VCaP (cell line): Measurements from ENCODE around the gene BCAS3.

ENCODE experiments used
- H3K27ac ChIP-seq: fragments of 450-650 bp; 2 replicates; pipeline ENCODE4 v1.5.1; 2017
- TF ChIP-seq, protein P1 (sequence below): fragments of 450-650 bp; conservative IDR thresholded peaks from 2 replicates; pipeline ENCODE4 v1.5.1; 2017; ENCODE audit warnings: mild to moderate bottlenecking, moderate library complexity

Gene BCAS3

DNA sequence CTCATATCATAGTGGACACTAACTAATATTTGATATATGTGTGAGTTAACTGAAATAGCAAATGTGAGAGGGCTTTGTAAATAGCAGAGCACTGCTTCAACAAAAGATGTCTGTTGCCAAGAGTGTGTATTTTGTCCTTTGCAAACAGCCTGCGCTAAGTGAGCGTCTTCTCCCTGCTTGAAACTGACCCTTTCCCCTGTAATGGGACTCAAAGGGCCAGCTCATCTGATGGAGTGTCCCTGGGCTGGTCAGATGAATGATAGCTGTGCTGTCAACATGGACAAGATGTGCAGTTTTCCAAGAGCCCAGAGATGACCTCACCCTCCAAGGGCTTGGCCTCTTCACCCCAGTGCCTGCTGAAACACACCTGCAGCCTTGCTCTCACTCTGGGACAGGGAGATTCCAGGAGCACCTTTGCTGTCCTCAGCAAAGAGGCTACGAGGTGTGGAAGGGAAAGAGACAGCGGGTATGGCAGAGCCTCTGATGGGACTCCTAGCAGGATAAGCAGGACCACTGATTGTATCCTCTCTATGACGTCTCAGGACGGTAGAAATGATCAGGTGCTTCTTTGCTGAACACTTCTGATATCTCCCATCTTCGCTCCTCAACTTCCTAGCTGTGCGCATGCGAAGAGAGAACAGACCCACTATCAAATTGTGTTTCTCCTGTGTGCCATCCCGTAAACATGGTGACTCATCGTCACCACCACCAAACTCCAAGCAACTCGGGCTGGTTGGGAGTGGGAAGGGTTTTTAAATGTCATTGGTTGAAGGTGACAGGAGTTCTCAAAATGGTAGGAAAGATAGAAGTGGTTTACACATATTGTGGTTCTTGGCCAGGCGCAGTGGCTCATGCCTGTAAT lies 686.2 kb downstream of the BCAS3 start:
- H3K27ac ChIP-seq: no peak overlapping the region
- TF ChIP-seq, protein P1, sequence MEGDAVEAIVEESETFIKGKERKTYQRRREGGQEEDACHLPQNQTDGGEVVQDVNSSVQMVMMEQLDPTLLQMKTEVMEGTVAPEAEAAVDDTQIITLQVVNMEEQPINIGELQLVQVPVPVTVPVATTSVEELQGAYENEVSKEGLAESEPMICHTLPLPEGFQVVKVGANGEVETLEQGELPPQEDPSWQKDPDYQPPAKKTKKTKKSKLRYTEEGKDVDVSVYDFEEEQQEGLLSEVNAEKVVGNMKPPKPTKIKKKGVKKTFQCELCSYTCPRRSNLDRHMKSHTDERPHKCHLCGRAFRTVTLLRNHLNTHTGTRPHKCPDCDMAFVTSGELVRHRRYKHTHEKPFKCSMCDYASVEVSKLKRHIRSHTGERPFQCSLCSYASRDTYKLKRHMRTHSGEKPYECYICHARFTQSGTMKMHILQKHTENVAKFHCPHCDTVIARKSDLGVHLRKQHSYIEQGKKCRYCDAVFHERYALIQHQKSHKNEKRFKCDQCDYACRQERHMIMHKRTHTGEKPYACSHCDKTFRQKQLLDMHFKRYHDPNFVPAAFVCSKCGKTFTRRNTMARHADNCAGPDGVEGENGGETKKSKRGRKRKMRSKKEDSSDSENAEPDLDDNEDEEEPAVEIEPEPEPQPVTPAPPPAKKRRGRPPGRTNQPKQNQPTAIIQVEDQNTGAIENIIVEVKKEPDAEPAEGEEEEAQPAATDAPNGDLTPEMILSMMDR: no peak

DNA sequence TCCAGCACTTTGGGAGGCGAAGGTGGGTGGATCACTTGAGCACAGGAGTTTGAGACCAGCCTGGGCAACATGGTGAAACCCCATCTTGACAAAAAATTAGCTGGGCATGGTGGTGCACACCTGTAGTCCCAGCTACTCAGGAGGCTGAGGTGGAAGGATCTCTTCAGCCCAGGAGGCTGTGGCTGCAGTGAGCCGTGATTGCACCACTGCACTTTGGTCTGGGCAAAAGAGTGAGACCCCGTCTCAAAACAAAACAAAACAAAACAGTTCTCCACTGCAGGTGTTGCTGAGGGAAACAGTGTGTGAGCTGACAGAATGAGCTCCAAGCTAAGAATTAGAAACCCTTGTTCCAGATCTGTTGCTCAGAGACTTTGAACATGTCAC lies 686.8 kb downstream of the BCAS3 start:
- no peak overlapping the region for H3K27ac ChIP-seq
- TF ChIP-seq, protein P1: no peak

DNA sequence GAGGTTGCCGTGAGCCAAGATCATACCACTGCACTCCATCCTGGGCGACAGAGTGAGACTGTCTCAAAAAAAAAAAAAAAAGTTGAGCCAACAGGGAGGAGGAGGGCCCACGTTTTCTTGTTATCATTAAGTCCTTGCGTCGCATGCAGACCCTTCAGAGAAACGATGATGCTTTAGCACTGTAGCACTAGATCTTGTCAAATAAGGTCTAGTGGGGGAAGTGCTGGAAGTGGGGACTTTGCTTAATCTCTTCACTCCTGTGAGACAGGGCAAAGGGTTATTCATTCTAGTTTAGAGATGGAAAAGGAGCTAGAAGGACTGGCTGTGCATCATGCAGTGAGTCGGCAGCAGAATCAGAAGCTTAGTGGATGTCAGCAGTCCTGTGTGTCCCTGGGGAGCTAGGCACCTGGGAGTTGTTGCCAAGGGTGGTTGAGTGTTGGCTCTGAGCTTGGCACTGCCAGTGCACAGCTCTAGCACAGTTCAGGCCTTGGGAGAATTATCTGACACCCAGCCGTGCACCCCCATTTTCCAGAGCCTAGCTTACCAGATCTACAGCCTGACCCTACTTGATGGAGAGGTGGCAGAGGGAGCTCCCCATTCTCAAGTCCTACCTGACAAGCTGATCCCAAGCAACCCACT lies 688.5 kb downstream of the BCAS3 start:
- TF ChIP-seq, protein P1: no peak
- H3K27ac ChIP-seq: no peak overlapping the region

DNA sequence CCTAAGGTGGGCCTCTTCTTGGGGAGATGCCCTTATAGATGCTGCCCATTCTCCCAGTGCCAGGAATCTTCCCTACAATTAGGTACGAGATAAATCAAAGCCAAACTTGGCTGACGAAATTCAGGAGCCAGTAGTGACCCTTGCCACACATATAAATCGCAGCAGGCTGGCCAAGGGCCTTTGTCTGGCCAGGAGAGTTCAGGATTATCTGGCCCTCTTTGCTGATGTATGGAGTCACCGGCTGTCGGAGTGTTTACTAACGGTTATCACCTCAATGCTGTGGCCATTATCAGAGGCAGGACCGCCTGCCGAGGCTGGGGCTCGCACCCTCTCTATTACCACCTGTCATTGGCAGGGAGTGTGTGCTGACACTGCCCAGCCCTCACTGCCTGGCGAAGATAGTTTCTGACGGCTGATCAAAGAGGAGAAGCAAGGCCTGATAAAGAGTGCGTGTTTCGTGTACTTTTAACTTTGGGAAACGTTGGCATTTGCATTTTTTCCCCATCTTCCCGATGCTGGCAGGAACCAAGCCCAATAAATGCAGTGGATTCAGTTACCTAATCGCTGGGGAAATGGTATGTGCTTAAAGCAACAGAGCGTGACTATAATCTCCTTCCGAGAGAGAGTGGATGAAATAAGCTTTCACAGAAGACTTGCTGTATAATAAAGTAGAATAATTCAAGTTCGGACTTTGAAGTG lies 689.2 kb downstream of the BCAS3 start:
- no peak overlapping the region for H3K27ac ChIP-seq
- TF ChIP-seq, protein P1: no peak

DNA sequence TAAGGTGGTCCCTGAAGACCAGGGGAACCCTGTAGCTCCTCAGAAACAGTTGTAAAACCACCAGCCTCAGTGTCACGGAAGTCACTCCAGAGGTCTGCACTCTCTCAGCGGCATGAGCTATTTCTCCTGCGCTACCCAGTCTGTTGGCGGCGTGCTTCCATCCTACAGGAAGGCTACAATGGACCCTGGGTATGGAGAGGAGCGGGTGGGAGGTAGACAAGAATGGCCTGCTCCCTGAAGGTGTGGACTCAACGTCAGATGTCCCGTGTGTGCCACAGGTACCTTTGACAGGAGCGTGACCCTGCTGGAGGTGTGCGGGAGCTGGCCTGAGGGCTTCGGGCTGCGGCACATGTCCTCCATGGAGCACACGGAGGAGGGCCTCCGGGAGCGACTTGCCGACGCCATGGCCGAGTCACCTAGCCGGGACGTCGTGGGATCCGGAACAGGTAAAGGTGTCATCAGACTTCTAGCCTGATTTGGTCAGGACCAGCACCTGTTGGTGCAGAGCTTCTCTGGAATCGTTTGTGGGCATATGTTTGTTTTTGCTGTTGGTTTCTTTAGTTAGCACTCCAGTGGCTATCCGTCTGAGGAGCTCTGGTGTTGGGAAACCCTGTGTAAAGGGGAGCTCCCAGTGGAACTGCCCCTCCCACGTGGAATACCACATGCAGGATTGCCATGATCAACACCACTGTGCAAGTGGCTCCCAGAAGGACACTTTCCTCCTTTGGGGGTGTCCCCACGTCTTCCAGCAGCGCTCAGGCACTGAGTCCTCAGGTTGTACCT lies 690.6 kb downstream of the BCAS3 start:
- H3K27ac ChIP-seq: no peak overlapping the region

DNA sequence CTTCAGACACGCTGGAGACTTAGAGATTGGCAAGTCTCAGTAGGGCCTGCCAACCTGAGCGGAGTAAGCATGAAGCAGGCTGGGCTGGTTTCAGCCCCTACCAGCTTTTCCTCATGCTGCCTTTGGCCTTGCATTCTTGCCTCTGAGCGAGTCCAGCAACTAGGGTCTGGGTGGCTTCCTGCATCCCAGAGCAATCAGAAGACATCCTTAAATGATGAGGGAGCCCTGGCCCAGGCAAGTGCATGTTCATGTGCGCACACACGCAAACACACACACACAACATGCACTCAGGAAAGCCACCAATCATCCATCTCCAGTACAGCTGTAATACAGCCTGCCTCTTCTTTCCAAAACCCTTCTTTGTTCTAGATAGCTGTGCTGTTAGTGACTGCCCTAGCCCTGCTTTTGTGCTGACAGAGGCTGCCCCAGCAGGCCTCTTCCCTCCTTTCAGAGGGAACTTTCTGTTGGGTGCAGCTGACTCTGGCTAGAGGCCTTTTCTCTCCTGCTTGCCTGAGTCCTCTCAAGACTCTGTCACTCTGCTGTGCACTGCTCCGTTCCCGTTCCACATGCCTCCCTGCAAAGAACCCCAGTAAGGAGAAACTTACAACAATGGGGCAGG lies 691.3 kb downstream of the BCAS3 start:
- TF ChIP-seq, protein P1: no peak
- no peak overlapping the region for H3K27ac ChIP-seq

More for the DNA sequence above, 690.6 kb downstream of the BCAS3 start:
- TF ChIP-seq, protein P1: no peak
